OCI-LY1 (cell line): Measurements from ENCODE around the gene LYRM2.

ENCODE experiments used
- EZH2 ChIP-seq: fragments of 200-600 bp; sonication (generic), shearing (Covaris generic); IDR thresholded peaks from 2 replicates; pipeline ENCODE4 v1.8.0; 2017; ENCODE audit warnings: borderline replicate concordance, mixed run types, mild to moderate bottlenecking, antibody characterized with exemption, low read length, moderate library complexity, mixed read lengths
- TF ChIP-seq, protein P1 (sequence below): fragments of 200-600 bp; sonication (generic), shearing (Covaris generic); IDR thresholded peaks from 2 replicates; pipeline ENCODE4 v1.5.1; 2017; ENCODE audit warnings: mild to moderate bottlenecking, antibody characterized with exemption, low read length, moderate library complexity, mixed read lengths

DNA sequence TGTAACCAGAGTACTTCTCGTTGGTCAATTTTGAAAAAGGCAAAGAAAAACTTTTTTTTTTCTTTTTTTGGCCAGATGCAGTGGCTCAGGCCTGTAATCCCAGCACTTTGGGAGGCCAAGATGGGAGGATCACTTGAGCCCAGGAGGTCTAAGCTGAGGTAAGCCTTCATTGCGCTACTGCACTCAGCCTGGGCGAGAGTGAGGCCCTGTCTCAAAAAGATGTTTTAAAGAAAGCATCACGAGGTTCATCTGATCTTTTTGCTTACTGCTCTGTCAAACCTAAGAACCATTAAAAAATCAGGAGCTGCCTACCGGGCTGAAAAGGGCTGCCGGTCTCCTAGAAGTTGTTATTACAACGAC, 607 bp downstream of the LYRM2 start:
- TF ChIP-seq, protein P1, sequence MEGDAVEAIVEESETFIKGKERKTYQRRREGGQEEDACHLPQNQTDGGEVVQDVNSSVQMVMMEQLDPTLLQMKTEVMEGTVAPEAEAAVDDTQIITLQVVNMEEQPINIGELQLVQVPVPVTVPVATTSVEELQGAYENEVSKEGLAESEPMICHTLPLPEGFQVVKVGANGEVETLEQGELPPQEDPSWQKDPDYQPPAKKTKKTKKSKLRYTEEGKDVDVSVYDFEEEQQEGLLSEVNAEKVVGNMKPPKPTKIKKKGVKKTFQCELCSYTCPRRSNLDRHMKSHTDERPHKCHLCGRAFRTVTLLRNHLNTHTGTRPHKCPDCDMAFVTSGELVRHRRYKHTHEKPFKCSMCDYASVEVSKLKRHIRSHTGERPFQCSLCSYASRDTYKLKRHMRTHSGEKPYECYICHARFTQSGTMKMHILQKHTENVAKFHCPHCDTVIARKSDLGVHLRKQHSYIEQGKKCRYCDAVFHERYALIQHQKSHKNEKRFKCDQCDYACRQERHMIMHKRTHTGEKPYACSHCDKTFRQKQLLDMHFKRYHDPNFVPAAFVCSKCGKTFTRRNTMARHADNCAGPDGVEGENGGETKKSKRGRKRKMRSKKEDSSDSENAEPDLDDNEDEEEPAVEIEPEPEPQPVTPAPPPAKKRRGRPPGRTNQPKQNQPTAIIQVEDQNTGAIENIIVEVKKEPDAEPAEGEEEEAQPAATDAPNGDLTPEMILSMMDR: no peak
- TF ChIP-seq EZH2: no peak
